ENCODE data around the gene GKN1. TPM values are rescaled to one million over a fixed set of nuclear protein-coding genes. Genes with fewer than 3 reads are reported as not detected.

GKN1 gene
- total RNA-seq, 5 donors from 2014 or later (not counting 1 experiment from before 2014, with no cell fraction given), result not detected

DNA sequence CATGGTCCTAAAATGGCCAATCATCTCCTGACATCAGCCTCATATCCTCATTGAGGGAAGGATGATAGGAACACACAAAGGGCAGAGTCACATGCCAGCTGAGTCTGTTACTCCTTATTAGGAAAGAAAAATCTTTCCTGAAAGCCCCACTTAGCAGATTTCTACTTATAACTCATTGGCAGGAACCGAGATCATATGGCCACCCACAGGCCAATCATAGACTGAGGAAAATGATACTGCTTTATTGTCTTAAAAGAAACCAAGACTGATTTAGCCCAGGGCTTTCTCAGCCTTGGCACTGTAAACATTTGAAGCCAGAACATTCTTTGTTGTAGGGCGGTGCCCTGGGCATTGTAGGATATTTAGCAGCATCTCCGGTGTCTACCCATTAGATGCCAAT, 40.4 kb upstream of the GKN1 start:
- H3K4me3 Mint-ChIP-seq, result no peak overlapping the region
- ChIA-PET POLR2A (no interaction called here), CTCF (interaction anchor here (0.6 to 1.2 kb wide), 4 partner anchors 9 to 470 kb away, joined by 3 to 4 read pairs (median 3); no protein-coding TSS in a partner anchor)
- WGBS (ENCODE audit: insufficient coverage), result no CpG with 5 or more reads among the region's 3 CpGs
- peaks cover 0 to 12% of the 10 kb centered on the region in 2 experiments for H3K27me3 ChIP-seq (replicated peaks in 1 of 2; ENCODE audit: control insufficient read depth in 2 of 2, extremely low read depth in 1 of 2, insufficient read depth in 2 of 2, low read length in 1 of 2)
- DNase-seq, result no peak
- ATAC-seq (replicated peaks in 1 of 4), result no peak
- no peaks in the 10 kb centered on the region for H3K36me3 ChIP-seq (ENCODE audit: control insufficient read depth in 2 of 2, extremely low read depth in 1 of 2, insufficient read depth in 1 of 2, low read length in 1 of 2)
- no peaks in the 10 kb centered on the region for H3K36me3 Mint-ChIP-seq
- H3K9me3 Mint-ChIP-seq, result no peaks in the 10 kb centered on the region
- no peak overlapping the region for H3K4me3 ChIP-seq (ENCODE audit: control insufficient read depth in 1 of 2, extremely low read depth in 1 of 2, low read length in 1 of 2)
- peaks cover 0 to 3% of the 10 kb centered on the region in 2 donors for H3K27me3 Mint-ChIP-seq
- no peak overlapping the region for H3K27ac ChIP-seq (ENCODE audit: low read length)
- no peaks in the 10 kb centered on the region for H3K4me1 ChIP-seq (ENCODE audit: control insufficient read depth in 1 of 2, extremely low read depth in 1 of 2, insufficient read depth in 2 of 2, low read length in 2 of 2)
- no peak overlapping the region for H3K27ac Mint-ChIP-seq
- no peaks in the 10 kb centered on the region for H3K4me1 Mint-ChIP-seq
- H3K9me3 ChIP-seq, result no peaks in the 10 kb centered on the region

DNA sequence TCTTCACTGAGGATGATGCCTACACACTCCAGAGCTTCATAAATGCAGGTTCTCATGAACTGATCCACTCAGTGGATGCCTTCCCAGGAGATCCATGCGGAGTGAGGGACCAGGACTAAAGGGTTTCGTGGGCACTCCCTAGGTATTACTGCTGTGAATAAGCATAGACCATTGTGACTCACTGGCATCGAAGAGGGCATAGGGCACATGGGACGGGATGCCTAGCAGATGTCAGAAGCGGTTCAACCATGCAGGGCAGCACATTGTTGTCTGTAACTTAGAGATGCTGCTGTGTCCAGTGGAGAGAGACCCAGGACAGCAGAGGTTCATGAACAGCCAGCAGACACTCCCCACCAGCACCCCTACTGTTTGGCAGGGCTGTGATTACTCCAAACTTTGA, 39.0 kb upstream of the GKN1 start:
- Histone ChIP-seq H3K4me3 (ENCODE audit: control insufficient read depth in 1 of 2, extremely low read depth in 1 of 2, low read length in 1 of 2) (no peak overlapping the region), H3K4me1 (ENCODE audit: control insufficient read depth in 1 of 2, extremely low read depth in 1 of 2, insufficient read depth in 2 of 2, low read length in 2 of 2) (no peaks in the 10 kb centered on the region), H3K27ac (ENCODE audit: low read length) (no peak overlapping the region), H3K9me3 (no peaks in the 10 kb centered on the region), H3K27me3 (replicated peaks in 1 of 2; ENCODE audit: control insufficient read depth in 2 of 2, extremely low read depth in 1 of 2, insufficient read depth in 2 of 2, low read length in 1 of 2) (peaks cover 0 to 12% of the 10 kb centered on the region in 2 experiments), H3K36me3 (ENCODE audit: control insufficient read depth in 2 of 2, extremely low read depth in 1 of 2, insufficient read depth in 1 of 2, low read length in 1 of 2) (no peaks in the 10 kb centered on the region)
- Mint-ChIP-seq H3K9me3 (no peaks in the 10 kb centered on the region), H3K4me3 (no peak overlapping the region), H3K4me1 (no peaks in the 10 kb centered on the region), H3K27ac (no peak overlapping the region), H3K36me3 (no peaks in the 10 kb centered on the region), H3K27me3 (peaks cover 0 to 3% of the 10 kb centered on the region in 2 donors)
- ChIA-PET CTCF (no interaction called here), POLR2A (no interaction called here)
- DNase-seq, result no peak
- ATAC-seq (replicated peaks in 1 of 4), result no peak
- WGBS (ENCODE audit: insufficient coverage), result 81% methylated on average over 5 of the region's 5 CpGs

DNA sequence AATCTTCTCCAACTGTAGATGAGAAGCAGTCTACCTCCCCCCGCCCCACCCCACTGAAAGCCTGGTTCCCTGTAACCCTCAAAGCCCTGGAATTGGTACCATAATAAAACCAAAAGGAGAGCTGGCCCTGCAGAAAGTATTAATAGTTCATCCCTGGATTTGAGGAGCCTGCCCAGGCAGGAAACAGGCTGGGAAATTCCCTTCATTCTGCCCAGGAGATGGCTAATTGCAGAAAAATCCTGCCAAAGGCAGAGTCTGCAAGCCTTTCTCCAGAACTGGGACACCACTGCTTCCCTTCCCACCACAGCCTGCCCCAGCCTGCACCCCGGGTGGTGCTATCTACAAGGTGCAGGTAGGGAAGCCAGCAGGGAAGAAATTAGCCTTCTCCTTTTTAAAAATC, 38.0 kb upstream of the GKN1 start:
- ATAC-seq (replicated peaks in 1 of 4) (no peak), DNase-seq (no peak)
- Mint-ChIP-seq H3K27ac (no peak overlapping the region), H3K36me3 (no peaks in the 10 kb centered on the region), H3K4me3 (no peak overlapping the region), H3K9me3 (no peaks in the 10 kb centered on the region), H3K4me1 (no peaks in the 10 kb centered on the region), H3K27me3 (peaks cover 7 to 9% of the 10 kb centered on the region in 2 donors)
- Histone ChIP-seq H3K4me3 (ENCODE audit: control insufficient read depth in 1 of 2, extremely low read depth in 1 of 2, low read length in 1 of 2) (no peak overlapping the region), H3K4me1 (ENCODE audit: control insufficient read depth in 1 of 2, extremely low read depth in 1 of 2, insufficient read depth in 2 of 2, low read length in 2 of 2) (no peaks in the 10 kb centered on the region), H3K27me3 (replicated peaks in 1 of 2; ENCODE audit: control insufficient read depth in 2 of 2, extremely low read depth in 1 of 2, insufficient read depth in 2 of 2, low read length in 1 of 2) (peaks cover 0 to 12% of the 10 kb centered on the region in 2 experiments), H3K27ac (ENCODE audit: low read length) (no peak overlapping the region), H3K36me3 (ENCODE audit: control insufficient read depth in 2 of 2, extremely low read depth in 1 of 2, insufficient read depth in 1 of 2, low read length in 1 of 2) (no peaks in the 10 kb centered on the region), H3K9me3 (no peaks in the 10 kb centered on the region)
- WGBS (ENCODE audit: insufficient coverage), result no CpG with 5 or more reads among the region's 2 CpGs
- ChIA-PET POLR2A (interaction anchor here in 1 of 2 donors (0.6 kb wide), 1 partner anchor 14 kb away, joined by 7 read pairs; no protein-coding TSS in a partner anchor), CTCF (interaction anchor here (0.6 kb wide), 2 partner anchors 11 to 518 kb away, joined by 3 read pairs; no protein-coding TSS in a partner anchor)

DNA sequence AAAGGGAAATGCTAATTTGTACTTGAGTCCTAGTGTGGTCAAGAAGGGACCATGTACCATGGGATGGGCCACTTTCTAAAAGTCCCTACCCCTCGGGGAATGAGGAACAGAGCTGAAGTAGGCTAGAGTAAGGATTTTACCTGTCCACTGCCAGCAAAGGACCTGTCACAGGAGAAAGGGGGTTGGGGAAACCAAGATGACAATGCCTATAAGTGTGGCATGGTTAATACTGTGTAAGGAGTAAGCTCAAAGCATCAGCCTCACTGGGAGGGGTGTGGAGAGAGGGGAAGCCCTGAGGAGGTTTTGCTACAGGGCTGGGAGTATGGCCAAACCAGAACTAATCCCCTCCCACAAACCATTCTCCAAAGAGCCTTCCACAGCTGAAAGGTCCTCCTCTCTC, 37.5 kb upstream of the GKN1 start:
- ChIA-PET CTCF (interaction anchor here in 1 of 2 donors (0.6 kb wide), 1 partner anchor 11 kb away, joined by 3 read pairs; no protein-coding TSS in a partner anchor), POLR2A (interaction anchor here in 1 of 2 donors (0.6 kb wide), 1 partner anchor 13 kb away, joined by 7 read pairs; no protein-coding TSS in a partner anchor)
- Histone ChIP-seq H3K9me3 (no peaks in the 10 kb centered on the region), H3K27me3 (replicated peaks in 1 of 2; ENCODE audit: control insufficient read depth in 2 of 2, extremely low read depth in 1 of 2, insufficient read depth in 2 of 2, low read length in 1 of 2) (peaks cover 0 to 12% of the 10 kb centered on the region in 2 experiments), H3K36me3 (ENCODE audit: control insufficient read depth in 2 of 2, extremely low read depth in 1 of 2, insufficient read depth in 1 of 2, low read length in 1 of 2) (no peaks in the 10 kb centered on the region), H3K27ac (ENCODE audit: low read length) (no peak overlapping the region), H3K4me3 (ENCODE audit: control insufficient read depth in 1 of 2, extremely low read depth in 1 of 2, low read length in 1 of 2) (no peak overlapping the region), H3K4me1 (ENCODE audit: control insufficient read depth in 1 of 2, extremely low read depth in 1 of 2, insufficient read depth in 2 of 2, low read length in 2 of 2) (no peaks in the 10 kb centered on the region)
- Mint-ChIP-seq H3K36me3 (no peaks in the 10 kb centered on the region), H3K4me3 (no peak overlapping the region), H3K4me1 (no peaks in the 10 kb centered on the region), H3K27ac (no peak overlapping the region), H3K9me3 (no peaks in the 10 kb centered on the region), H3K27me3 (peaks cover 7 to 13% of the 10 kb centered on the region in 2 donors)
- ATAC-seq (replicated peaks in 1 of 4) (no peak), DNase-seq (no peak)
- WGBS (ENCODE audit: insufficient coverage), result no CpG with 5 or more reads among the region's 1 CpG

DNA sequence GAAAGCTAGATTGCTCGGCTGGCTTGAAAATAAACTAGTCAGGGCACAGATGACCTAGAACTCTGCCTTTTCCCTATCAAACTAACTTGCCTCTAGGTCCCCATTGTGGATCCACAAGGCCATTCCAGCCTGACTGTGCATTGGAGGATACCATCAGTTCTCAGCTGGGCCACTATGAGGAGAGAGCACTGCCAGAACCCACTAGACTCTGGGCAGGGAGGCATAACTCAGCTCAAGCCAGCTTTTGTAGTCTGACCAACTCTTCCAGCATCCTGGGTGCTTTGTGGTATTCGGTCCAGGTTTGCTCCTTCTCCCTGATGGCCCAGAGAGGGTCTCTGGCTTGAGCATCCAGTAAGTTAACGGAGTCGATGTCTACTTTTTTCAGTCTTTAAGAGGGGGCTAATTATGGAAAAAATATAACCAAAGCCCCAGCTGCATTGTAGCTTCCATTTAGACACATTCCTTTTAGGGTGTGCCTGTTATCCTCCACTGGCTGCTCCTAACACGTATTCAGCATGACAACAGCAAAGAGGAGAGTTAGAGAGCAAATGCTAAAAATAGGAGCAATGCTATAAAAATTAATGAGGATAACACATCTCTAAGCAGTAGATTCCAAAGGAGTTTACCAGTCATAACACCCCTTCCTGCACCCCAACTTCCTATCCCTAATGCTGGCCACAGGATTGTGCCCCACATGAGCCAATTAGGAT, 36.9 kb upstream of the GKN1 start:
- H3K4me1 Mint-ChIP-seq, result no peaks in the 10 kb centered on the region
- H3K36me3 Mint-ChIP-seq, result no peaks in the 10 kb centered on the region
- ATAC-seq (replicated peaks in 1 of 4) (no peak), DNase-seq (no peak)
- H3K9me3 Mint-ChIP-seq, result no peaks in the 10 kb centered on the region
- no peak overlapping the region for H3K4me3 Mint-ChIP-seq
- WGBS (ENCODE audit: insufficient coverage), result 80% methylated on average over 1 of the region's 5 CpGs
- ChIA-PET POLR2A (no interaction called here), CTCF (no interaction called here)
- peaks cover 14 to 18% of the 10 kb centered on the region in 2 donors for H3K27me3 Mint-ChIP-seq
- Histone ChIP-seq H3K27me3 (replicated peaks in 1 of 2; ENCODE audit: control insufficient read depth in 2 of 2, extremely low read depth in 1 of 2, insufficient read depth in 2 of 2, low read length in 1 of 2) (peaks cover 0 to 12% of the 10 kb centered on the region in 2 experiments), H3K9me3 (no peaks in the 10 kb centered on the region), H3K27ac (ENCODE audit: low read length) (no peak overlapping the region), H3K36me3 (ENCODE audit: control insufficient read depth in 2 of 2, extremely low read depth in 1 of 2, insufficient read depth in 1 of 2, low read length in 1 of 2) (no peaks in the 10 kb centered on the region), H3K4me1 (ENCODE audit: control insufficient read depth in 1 of 2, extremely low read depth in 1 of 2, insufficient read depth in 2 of 2, low read length in 2 of 2) (no peaks in the 10 kb centered on the region), H3K4me3 (ENCODE audit: control insufficient read depth in 1 of 2, extremely low read depth in 1 of 2, low read length in 1 of 2) (no peak overlapping the region)
- no peak overlapping the region for H3K27ac Mint-ChIP-seq

DNA sequence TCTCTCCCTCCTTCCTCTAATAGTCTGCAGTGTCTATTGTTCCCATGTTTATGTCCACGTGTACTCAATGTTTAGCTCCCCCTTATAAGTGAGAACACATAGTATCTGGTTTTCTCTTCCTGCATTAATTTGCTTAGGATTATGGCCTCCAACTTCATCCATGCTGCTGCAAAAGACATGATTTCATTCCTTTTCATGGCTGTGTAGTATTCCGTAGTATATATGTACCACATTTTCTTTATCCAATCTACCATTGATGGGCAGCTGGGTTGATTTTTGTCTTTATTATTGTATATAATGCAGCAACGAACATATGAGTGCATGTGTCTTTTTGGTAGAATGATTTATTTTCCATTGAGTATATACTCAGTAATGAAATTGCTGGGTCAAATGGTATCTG, 35.5 kb upstream of the GKN1 start:
- H3K27ac Mint-ChIP-seq, result no peak overlapping the region
- Histone ChIP-seq H3K27me3 (replicated peaks in 1 of 2; ENCODE audit: control insufficient read depth in 2 of 2, extremely low read depth in 1 of 2, insufficient read depth in 2 of 2, low read length in 1 of 2) (peaks cover 0 to 17% of the 10 kb centered on the region in 2 experiments), H3K36me3 (ENCODE audit: control insufficient read depth in 2 of 2, extremely low read depth in 1 of 2, insufficient read depth in 1 of 2, low read length in 1 of 2) (no peaks in the 10 kb centered on the region), H3K27ac (ENCODE audit: low read length) (no peak overlapping the region), H3K9me3 (no peaks in the 10 kb centered on the region), H3K4me1 (ENCODE audit: control insufficient read depth in 1 of 2, extremely low read depth in 1 of 2, insufficient read depth in 2 of 2, low read length in 2 of 2) (peaks cover 0 to 4% of the 10 kb centered on the region in 2 experiments), H3K4me3 (ENCODE audit: control insufficient read depth in 1 of 2, extremely low read depth in 1 of 2, low read length in 1 of 2) (no peak overlapping the region)
- ATAC-seq (replicated peaks in 1 of 4), result no peak
- H3K36me3 Mint-ChIP-seq, result no peaks in the 10 kb centered on the region
- ChIA-PET CTCF (no interaction called here), POLR2A (no interaction called here)
- peaks cover 2 to 7% (median 4%) of the 10 kb centered on the region in 3 donors for H3K4me1 Mint-ChIP-seq
- no peak for DNase-seq
- no peaks in the 10 kb centered on the region for H3K9me3 Mint-ChIP-seq
- peaks cover 21 to 26% of the 10 kb centered on the region in 2 donors for H3K27me3 Mint-ChIP-seq
- WGBS (ENCODE audit: insufficient coverage), result no CpG with 5 or more reads among the region's 3 CpGs
- no peak overlapping the region for H3K4me3 Mint-ChIP-seq
